NCI-H226 (cell line): ENCODE data around the gene PLEKHG4B.
"Not testable (repeated sequence)": the region's sequence is repeated elsewhere in the genome, so short reads cannot be mapped to it uniquely, and the experiment has no call there.

Experiments
- DNase-seq: peaks from one replicate; pipeline ENCODE4 v3.0.0-alpha.2; 2015

Gene PLEKHG4B

DNA sequence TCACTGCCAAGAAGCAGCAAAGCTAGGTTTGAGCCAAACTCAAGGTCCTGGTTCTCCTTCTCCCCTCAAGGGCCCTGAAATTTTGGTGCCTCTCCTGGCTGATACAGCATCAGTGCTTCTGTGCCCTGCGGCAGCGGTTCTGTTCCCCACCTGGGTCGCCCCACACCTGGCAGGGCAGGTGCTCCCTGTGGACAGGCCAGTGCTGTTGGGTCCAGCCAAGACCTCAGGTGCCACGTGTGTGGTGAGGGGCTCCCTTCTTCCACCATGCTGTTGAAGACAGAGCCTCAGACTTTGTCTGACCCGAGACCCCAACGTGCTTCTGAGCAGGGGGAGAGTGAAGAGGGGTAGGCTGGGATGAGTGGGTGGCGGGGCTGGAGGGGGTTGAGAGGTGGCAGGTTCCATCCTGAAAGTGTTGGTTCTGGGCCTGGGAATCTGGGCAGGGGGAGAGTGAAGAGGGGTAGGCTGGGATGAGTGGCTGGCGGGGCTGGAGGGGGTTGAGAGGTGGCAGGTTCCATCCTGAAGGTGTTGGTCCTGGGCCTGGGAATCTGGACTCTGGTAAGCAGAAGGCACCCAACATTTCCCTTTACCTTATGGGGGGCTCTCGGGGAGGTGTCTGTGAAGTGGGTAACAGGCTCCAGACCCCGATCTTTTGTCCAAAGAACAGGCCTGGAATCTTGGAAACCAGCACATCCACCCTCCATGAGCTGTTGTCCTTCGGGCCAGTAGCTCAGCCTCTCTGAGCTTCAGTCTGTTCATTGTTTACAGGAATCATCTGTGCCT, 2.3 kb downstream of the PLEKHG4B start:
- DNase-seq: no peak

DNA sequence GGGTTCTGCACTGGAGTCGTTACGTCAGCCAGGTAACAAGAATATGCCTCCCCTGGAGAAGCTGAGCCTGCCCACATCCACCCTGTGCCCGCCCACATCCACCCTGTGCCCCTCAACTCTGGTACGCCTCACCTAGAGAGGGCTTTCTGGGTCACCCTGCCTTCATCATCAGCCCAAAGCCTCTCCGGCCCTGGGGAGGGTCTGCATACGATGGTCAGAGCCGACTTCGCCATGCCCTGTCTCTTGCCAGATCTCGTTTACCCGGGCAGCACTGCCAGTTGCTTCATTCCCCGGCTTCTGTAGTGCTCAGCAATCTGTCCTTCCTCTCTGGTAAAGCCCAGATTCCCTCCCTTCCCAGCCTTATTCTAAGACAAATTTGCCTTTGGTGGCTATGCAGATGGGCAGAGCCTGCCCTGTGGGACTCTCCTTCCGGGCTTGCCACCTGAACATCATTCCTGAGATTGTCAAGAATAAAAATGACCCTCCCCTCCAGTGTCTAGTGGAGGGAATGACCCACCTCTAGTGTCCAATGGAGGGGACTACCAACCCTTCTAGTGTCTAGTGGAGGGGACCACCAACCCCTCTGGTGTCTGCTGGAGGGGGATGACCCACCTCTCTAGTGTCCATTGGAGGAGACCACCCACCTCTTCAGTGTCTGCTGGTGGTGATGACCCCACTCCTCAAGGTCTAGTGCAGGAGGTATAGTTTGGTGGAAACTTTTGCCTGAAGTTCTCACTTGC, 3.4 kb downstream of the PLEKHG4B start:
- DNase-seq: no peak

DNA sequence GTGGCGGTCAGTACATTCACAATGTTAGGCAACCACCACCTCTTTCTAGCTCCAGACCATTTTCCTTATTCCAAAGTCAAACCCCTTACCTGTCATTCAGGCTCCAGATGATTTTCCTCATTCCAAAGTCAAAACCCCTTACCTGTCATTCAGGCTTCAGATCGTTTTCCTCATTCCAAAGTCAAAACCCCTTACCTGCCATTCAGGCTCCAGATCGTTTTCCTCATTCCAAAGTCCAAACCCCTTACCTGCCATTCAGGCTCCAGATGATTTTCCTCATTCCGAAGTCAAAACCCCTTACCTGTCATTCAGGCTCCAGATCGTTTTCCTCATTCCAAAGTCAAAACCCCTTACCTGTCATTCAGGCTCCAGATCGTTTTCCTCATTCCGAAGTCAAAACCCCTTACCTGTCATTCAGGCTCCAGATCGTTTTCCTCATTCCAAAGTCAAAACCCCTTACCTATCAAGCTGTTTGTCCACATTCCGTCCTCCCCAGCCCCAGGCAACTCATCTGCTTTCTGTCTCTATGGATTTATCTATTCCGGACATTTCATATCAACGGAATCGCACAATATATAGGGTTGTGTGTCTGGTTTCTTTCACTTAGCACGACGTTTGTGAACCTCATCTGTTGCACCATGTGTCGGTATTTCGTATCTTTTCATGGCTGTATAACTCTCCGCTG, 5.2 kb downstream of the PLEKHG4B start:
- DNase-seq: no peak

GRCh38 chr5:99815-100214, 7.8 kb downstream of the PLEKHG4B start:
- DNase-seq: no peak

DNA sequence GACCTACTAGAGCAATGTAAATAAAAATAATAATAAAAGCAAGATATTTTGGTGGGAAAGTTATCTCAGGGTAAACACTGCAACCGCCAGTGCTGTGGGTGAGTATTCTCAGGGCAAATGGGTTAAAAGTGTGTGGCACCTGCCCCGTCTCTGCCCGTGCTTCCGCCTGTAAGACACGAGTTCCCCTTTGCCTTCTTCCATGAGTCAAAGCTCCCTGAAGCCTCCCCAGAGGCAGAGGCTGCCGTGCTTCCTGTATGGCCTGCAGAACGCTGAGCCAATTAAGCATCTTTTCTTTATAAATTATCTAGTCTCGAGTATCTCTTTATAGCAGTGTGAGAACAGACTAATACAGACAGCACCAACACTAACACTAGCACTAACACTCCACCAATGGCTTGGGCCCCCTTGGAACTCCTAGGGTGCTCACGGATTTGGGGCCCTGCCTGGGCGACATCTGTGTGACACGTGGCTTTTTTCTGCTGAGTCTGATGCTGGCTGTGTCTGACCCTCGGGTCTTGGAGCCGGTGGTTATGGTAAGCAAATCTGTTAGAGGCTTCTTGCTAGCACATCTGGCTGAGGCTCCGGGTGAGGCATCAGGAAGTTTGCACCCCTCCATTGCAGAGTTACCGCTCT, 10.6 kb downstream of the PLEKHG4B start:
- DNase-seq: no peak

- not testable (repeated sequence) for DNase-seq
These were observed 12.1 kb downstream of the PLEKHG4B start for GRCh38 chr5:104106-104505.

- DNase-seq: no peak
These were observed 12.9 kb downstream of the PLEKHG4B start for GRCh38 chr5:104778-105296.

- no peak for DNase-seq
These were observed 13.6 kb downstream of the PLEKHG4B start for GRCh38 chr5:105504-106070.

- DNase-seq: no peak
These were observed 14.6 kb downstream of the PLEKHG4B start for GRCh38 chr5:106587-106986.

GRCh38 chr5:107526-107925, 15.6 kb downstream of the PLEKHG4B start:
- no peak for DNase-seq

DNA sequence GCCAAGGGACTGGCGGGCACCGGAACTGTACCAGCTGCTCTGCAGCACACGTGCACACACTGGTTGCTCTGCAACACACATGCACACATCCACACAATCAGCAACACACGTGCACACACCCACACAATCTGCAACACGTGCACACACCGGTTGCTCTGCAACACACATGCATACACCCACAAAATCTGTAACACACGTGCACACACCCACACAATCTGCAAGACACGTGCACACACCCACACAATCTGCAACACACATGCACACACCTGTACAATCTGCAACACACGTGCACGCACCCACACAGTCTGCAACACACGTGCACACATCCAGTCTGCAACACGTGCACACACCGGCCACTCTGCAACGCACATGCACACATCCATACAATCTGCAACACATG, 17.9 kb downstream of the PLEKHG4B start:
- no peak for DNase-seq

- no peak for DNase-seq
These were observed 18.4 kb downstream of the PLEKHG4B start for GRCh38 chr5:110270-110888.

- no peak for DNase-seq
These were observed 19.2 kb downstream of the PLEKHG4B start for GRCh38 chr5:111171-111570.

GRCh38 chr5:119486-120097, 27.6 kb downstream of the PLEKHG4B start:
- DNase-seq: no peak

DNA sequence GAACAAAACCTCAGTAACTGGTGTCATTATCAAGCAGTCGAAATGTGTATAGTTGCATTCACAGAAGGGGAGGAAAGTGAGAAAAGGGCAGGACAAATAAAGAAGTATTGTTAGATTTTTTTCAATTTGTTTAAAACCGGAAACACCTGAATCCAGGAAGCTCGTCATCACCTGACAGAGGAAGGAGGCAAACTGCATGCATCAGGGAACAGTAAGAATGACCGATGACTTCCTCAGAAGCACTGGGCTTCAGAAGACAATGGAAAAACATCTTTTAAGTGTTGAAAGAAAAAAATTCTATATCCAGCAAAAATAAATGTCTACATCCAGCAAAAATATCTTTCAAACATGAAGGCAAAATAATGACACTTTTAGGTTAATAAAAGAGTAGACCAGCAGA, 29.5 kb downstream of the PLEKHG4B start:
- DNase-seq: no peak

- DNase-seq: no peak
These were observed 33.8 kb downstream of the PLEKHG4B start for GRCh38 chr5:125815-126214.

GRCh38 chr5:126806-127205, 34.8 kb downstream of the PLEKHG4B start:
- DNase-seq: no peak

- no peak for DNase-seq
These were observed 35.9 kb downstream of the PLEKHG4B start for GRCh38 chr5:127886-128285.

GRCh38 chr5:128446-128845, 36.5 kb downstream of the PLEKHG4B start:
- no peak for DNase-seq

DNA sequence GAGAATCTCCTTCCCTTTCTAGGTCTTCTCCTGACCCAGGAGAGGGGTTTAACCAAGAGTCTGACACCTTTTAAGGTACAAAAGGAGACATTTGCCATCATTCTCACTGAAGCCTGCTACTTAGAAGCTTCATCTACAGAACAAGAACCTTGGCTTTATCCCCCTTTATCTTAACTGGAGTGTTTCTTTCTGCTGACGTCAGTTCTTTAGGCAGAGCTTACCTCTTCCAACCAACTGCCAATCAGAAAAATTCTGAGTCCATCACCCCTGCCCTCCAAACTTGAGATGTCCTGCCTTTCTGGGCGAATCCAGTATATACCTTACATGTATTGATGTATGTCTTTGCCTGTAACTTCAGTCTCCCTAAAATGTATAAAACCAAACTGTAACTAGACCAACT, 37.2 kb downstream of the PLEKHG4B start:
- DNase-seq: no peak

DNA sequence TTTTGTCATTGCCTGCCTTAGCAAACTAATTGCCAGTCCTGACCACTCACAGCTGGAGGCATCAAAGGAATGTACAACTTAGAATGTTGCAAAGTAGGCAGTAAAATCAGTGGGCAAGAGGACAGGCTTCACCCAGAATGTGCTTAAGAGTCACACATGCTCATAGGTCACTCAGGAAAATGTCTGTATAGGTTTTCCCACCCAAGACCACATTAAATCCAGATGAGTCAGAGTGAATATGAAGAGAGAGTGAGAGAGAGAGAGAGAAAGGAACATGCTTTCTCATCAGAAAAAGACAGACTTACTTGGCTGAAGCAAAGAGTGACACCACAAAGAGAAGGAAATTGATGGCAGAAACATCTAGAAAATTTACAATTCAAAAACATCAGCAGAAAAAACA, 37.9 kb downstream of the PLEKHG4B start:
- DNase-seq: no peak

- no peak for DNase-seq
These were observed 38.7 kb downstream of the PLEKHG4B start for GRCh38 chr5:130601-131131.
